ENCODE measurements around the gene SMPD3. TPM values are rescaled to one million over a fixed set of nuclear protein-coding genes. Genes with fewer than 3 reads are reported as not detected.

SMPD3 gene
- total RNA-seq, 1 experiment from 2014 or later: 0.70 TPM

DNA sequence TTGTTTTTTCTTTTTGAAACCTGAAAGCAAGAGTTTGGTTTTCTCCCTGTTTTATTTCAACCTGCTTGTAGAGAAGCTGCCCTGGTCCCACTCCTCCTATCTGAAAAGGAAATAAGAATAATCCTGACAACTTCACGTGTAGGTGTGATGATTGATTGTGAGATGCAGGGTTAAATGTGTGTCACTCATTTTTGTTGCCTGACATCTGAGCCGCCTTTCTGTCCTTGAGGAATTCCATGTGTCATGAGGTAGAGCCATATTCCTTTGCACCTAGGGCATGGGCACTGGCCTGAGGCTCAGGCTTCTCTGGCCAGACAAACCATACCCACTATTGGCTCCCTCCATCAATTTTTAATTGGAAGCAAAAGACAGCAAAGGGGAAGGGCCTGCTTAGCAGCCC, 10.2 kb upstream of the SMPD3 start:
- Histone ChIP-seq H3K56ac (ENCODE audit: insufficient read length, low read depth, low read length) (no peak overlapping the region), H2BK20ac (ENCODE audit: low read depth, low read length, poor library complexity, severe bottlenecking) (no peak overlapping the region), H3K27me3 (ENCODE audit: insufficient read depth, low read length) (no peaks in the 10 kb centered on the region), H4K8ac (replicated peaks; ENCODE audit: insufficient read length, low read depth, low read length) (no peak overlapping the region), H3K4me2 (ENCODE audit: insufficient read depth, insufficient read length, low read length) (no peak overlapping the region), H3K18ac (ENCODE audit: insufficient read length, low read depth, low read length) (no peak overlapping the region), H2BK120ac (ENCODE audit: low read depth, low read length, poor library complexity, severe bottlenecking) (no peak overlapping the region), H4K91ac (ENCODE audit: insufficient read length, low read depth, low read length) (no peak overlapping the region), H3K23ac (ENCODE audit: insufficient read length, low read depth, low read length) (no peak overlapping the region), H2AK5ac (ENCODE audit: insufficient read length, low read length) (no peak overlapping the region), H2BK12ac (ENCODE audit: insufficient read length, low read depth, low read length) (no peak overlapping the region), H2BK15ac (ENCODE audit: low read depth, low read length) (no peak overlapping the region), H3K23me2 (ENCODE audit: insufficient read length, low read depth, low read length, poor library complexity, severe bottlenecking) (no peaks in the 10 kb centered on the region), H3K4ac (ENCODE audit: low read depth, low read length) (no peak overlapping the region), H3K4me1 (ENCODE audit: insufficient read depth, low read length) (no peaks in the 10 kb centered on the region), H4K5ac (ENCODE audit: insufficient read length, low read depth, low read length) (no peak overlapping the region), H3K14ac (ENCODE audit: insufficient read depth, low read length) (no peak overlapping the region), H2BK5ac (ENCODE audit: insufficient read length, low read length) (no peak overlapping the region), H3K9ac (ENCODE audit: extremely low read depth, insufficient read length, low read length) (no peak overlapping the region), H3T11ph (ENCODE audit: low read length) (no peak overlapping the region), H3K79me1 (ENCODE audit: insufficient read depth, low read depth, low read length, poor library complexity, severe bottlenecking) (no peaks in the 10 kb centered on the region), H2AFZ (ENCODE audit: low read length) (no peak overlapping the region), H3K9me3 (ENCODE audit: control insufficient read depth, low read depth, low read length) (no peaks in the 10 kb centered on the region), H4K20me1 (ENCODE audit: control insufficient read depth, insufficient read depth, insufficient read length) (no peaks in the 10 kb centered on the region), H3K79me2 (ENCODE audit: insufficient read depth, low read length) (no peaks in the 10 kb centered on the region), H3K27ac (ENCODE audit: insufficient read length, low read depth, low read length) (no peak overlapping the region)
- TF ChIP-seq, protein P1, sequence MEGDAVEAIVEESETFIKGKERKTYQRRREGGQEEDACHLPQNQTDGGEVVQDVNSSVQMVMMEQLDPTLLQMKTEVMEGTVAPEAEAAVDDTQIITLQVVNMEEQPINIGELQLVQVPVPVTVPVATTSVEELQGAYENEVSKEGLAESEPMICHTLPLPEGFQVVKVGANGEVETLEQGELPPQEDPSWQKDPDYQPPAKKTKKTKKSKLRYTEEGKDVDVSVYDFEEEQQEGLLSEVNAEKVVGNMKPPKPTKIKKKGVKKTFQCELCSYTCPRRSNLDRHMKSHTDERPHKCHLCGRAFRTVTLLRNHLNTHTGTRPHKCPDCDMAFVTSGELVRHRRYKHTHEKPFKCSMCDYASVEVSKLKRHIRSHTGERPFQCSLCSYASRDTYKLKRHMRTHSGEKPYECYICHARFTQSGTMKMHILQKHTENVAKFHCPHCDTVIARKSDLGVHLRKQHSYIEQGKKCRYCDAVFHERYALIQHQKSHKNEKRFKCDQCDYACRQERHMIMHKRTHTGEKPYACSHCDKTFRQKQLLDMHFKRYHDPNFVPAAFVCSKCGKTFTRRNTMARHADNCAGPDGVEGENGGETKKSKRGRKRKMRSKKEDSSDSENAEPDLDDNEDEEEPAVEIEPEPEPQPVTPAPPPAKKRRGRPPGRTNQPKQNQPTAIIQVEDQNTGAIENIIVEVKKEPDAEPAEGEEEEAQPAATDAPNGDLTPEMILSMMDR (conservative IDR thresholded peaks at IDR 0.05): no peak
- Mint-ChIP-seq H3K9me3 (peaks cover 0 to 3% of the 10 kb centered on the region in 2 experiments; a peak in 2 of 5 replicates), H3K27ac (no peak overlapping the region), H3K4me3 (no peak overlapping the region), H3K27me3 (ENCODE audit: low read depth) (peaks cover 4% of the 10 kb centered on the region; the same call in 1 of the 2 replicates), H3K36me3 (ENCODE audit: insufficient read depth in 1 of 3, low read depth in 3 of 3) (no peaks in the 10 kb centered on the region; a peak in 1 of 7 replicates), H3K4me1 (peaks cover 0 to 2% of the 10 kb centered on the region in 2 experiments; a peak in 1 of 4 replicates)
- WGBS (ENCODE audit: extremely low coverage, insufficient read length, low lambda C conversion rate): no CpG with 5 or more reads among the region's 2 CpGs
- no peak for DNase-seq
